OCI-LY1 (cell line): ENCODE results near the gene LUC7L2.
A peak's percentile ranks its signal among the peaks of the same experiment; 100 is the strongest.

Source experiments
- H2AFZ ChIP-seq: fragments of 200-600 bp; sonication (generic), shearing (Covaris generic); 2 replicates; pipeline ENCODE4 v1.6.0; 2014; ENCODE audit warnings: antibody characterized with exemption, mild to moderate bottlenecking, low read length
- H3F3A ChIP-seq: fragments of 200-600 bp; sonication (generic), shearing (Covaris generic); 2 replicates; pipeline ENCODE4 v1.6.0; 2014; ENCODE audit warnings: mild to moderate bottlenecking, antibody characterized with exemption, low read length, moderate library complexity; ENCODE audit not compliant: insufficient read depth
- H3K27ac ChIP-seq: fragments of 200-600 bp; sonication (generic); 2 replicates; pipeline ENCODE4 v1.5.1; 2014; ENCODE audit warnings: low read length, mixed run types, mild to moderate bottlenecking, low read depth; ENCODE audit not compliant: poor library complexity, severe bottlenecking
- H3K27me3 ChIP-seq: fragments of 200-600 bp; sonication (generic); 2 replicates; pipeline ENCODE4 v1.6.0; 2014; ENCODE audit warnings: antibody characterized with exemption, mild to moderate bottlenecking, low read length, moderate library complexity; ENCODE audit not compliant: insufficient read depth
- H3K36me3 ChIP-seq: fragments of 200-600 bp; sonication (generic); 2 replicates; pipeline ENCODE4 v1.6.1; 2014; ENCODE audit warnings: mild to moderate bottlenecking, antibody characterized with exemption, low read length, moderate library complexity, mixed read lengths; ENCODE audit not compliant: insufficient read depth
- H3K4me1 ChIP-seq: fragments of 200-600 bp; sonication (generic); 2 replicates; pipeline ENCODE4 v1.5.1; 2014; ENCODE audit warnings: mild to moderate bottlenecking, low read length, moderate library complexity; ENCODE audit not compliant: insufficient read depth, severe bottlenecking
- H3K4me2 ChIP-seq: fragments of 200-600 bp; sonication (generic), shearing (Covaris generic); 2 replicates; pipeline ENCODE4 v1.6.1; 2014; ENCODE audit warnings: low read length
- H3K4me3 ChIP-seq: fragments of 200-600 bp; sonication (generic); 2 replicates; pipeline ENCODE4 v1.5.1; 2014; ENCODE audit warnings: low read length, low read depth, mild to moderate bottlenecking, mixed read lengths; ENCODE audit not compliant: poor library complexity, severe bottlenecking
- H3K79me2 ChIP-seq: fragments of 200-600 bp; shearing (Covaris generic); 2 replicates; pipeline ENCODE4 v1.6.1; 2016; ENCODE audit warnings: mixed run types, low read length, mixed read lengths; ENCODE audit not compliant: insufficient read depth
- H3K9ac ChIP-seq: fragments of 200-600 bp; sonication (generic), shearing (Covaris generic); 2 replicates; pipeline ENCODE4 v1.6.1; 2014; ENCODE audit warnings: mild to moderate bottlenecking, low read length, mixed read lengths
- H3K9me2 ChIP-seq: fragments of 200-600 bp; sonication (generic), shearing (Covaris generic); 2 replicates; pipeline ENCODE4 v1.6.1; 2014; ENCODE audit warnings: low read depth, mild to moderate bottlenecking, low read length, mixed read lengths
- H3K9me3 ChIP-seq: fragments of 200-600 bp; shearing (Covaris generic); 2 replicates; pipeline ENCODE4 v1.6.1; 2014; ENCODE audit warnings: low read length, mixed read lengths
- H4K20me1 ChIP-seq: fragments of 200-600 bp; sonication (generic), shearing (Covaris generic); 2 replicates; pipeline ENCODE4 v1.6.0; 2016; ENCODE audit warnings: mild to moderate bottlenecking, low read length; ENCODE audit not compliant: insufficient read depth
- CTCF ChIP-seq: fragments of 200-600 bp; sonication (generic), shearing (Covaris generic); IDR thresholded peaks from 2 replicates; pipeline ENCODE4 v1.5.1; 2017; ENCODE audit warnings: mild to moderate bottlenecking, antibody characterized with exemption, low read length, moderate library complexity, mixed read lengths
- EZH2 ChIP-seq: fragments of 200-600 bp; sonication (generic), shearing (Covaris generic); IDR thresholded peaks from 2 replicates; pipeline ENCODE4 v1.8.0; 2017; ENCODE audit warnings: borderline replicate concordance, mixed run types, mild to moderate bottlenecking, antibody characterized with exemption, low read length, moderate library complexity, mixed read lengths

LUC7L2 gene

DNA sequence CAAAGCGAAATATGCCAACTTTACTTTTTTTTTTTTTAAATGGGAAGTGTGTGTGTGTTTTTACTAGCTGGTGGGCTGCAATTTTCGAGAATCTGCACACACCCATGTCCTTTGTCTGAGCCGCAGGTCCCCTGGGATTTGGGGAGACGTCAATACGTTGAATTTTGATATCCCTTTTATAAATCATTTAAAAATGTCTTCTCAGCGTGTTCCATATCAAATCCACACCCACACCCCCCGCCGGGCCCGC lies 19.0 kb upstream of the LUC7L2 start:
- Histone ChIP-seq H3K4me2 (peak overlapping the region; percentile 82), H2AFZ (no peak overlapping the region), H3K9me3 (peaks cover 5% of the 10 kb centered on the region), H3K79me2 (no peaks in the 10 kb centered on the region), H3K4me3 (peak overlapping the region; percentile 82), H3K27me3 (no peaks in the 10 kb centered on the region), H3F3A (0 out of 2 replicates have a peak, but pooled peaks cover 5% of the 10 kb centered on the region), H3K27ac (peak overlapping the region; percentile 90), H3K4me1 (peaks cover 14% of the 10 kb centered on the region), H3K9me2 (no peaks in the 10 kb centered on the region), H3K9ac (peak overlapping the region; percentile 94), H4K20me1 (no peaks in the 10 kb centered on the region), H3K36me3 (peaks cover 18% of the 10 kb centered on the region; the same call in 1 of the 2 replicates)
- TF ChIP-seq CTCF (no peak), EZH2 (no peak)

DNA sequence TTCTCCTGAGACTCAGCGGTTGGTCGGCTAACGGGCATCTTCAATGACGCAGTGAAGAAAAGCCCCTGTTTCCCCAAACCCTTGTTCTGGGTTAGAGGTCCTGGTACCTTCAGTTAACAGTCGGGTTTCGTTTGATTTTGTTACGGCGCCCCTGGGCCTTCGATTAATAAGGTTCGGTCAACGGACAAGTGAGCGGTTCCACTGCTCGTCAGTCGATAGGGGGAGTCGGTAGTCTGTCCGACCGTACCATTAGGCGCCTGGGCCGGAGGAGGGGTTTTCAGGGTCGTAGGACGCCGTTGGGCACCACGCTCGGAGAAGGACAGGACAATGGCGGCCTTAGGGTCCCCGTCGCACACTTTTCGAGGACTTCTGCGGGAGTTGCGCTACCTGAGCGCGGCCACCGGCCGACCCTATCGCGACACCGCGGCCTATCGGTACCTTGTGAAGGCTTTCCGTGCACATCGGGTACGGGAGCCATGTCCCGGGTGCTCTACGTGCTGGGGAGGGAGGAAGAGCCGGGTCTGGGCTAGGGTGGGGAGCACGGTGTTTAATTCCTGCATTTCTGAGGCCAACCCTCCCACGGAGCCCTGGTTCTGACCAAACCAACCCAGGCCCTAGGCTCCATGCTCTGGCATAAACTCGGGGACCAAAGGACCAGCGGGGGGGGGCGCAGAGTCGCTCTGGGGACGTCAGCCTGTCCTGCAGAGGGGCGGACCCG lies 18.5 kb upstream of the LUC7L2 start, which contains the start of gene FMC1:
Gene FMC1, plus strand, starts transcription at position 280 of the 718 bp plus-strand sequence. Its CDS starts 48 bp downstream, at position 328.
- peaks cover 20% of the 10 kb centered on the region; the same call in 1 of the 2 replicates for H3K36me3 ChIP-seq
- H3K79me2 ChIP-seq = no peaks in the 10 kb centered on the region
- peaks cover 5% of the 10 kb centered on the region for H3K9me3 ChIP-seq
- H2AFZ ChIP-seq = 0 out of 2 replicates have a peak within 1 kb of the TSS, but pooled peaks have one; percentile 8
- H3K4me1 ChIP-seq = peaks cover 14% of the 10 kb centered on the region
- H3K9me2 ChIP-seq = no peaks in the 10 kb centered on the region
- no peaks in the 10 kb centered on the region for H4K20me1 ChIP-seq
- H3K4me2 ChIP-seq = peak within 1 kb of the TSS; percentile 82
- H3K27ac ChIP-seq = peak within 1 kb of the TSS; percentile 90
- TF ChIP-seq CTCF (peak; percentile 38; the same call in 1 of the 2 replicates), EZH2 (no peak)
- no peaks in the 10 kb centered on the region for H3K27me3 ChIP-seq
- peak within 1 kb of the TSS; percentile 94 for H3K9ac ChIP-seq
- 0 out of 2 replicates have a peak, but pooled peaks cover 5% of the 10 kb centered on the region for H3F3A ChIP-seq
- H3K4me3 ChIP-seq = peak within 1 kb of the TSS; percentile 82

DNA sequence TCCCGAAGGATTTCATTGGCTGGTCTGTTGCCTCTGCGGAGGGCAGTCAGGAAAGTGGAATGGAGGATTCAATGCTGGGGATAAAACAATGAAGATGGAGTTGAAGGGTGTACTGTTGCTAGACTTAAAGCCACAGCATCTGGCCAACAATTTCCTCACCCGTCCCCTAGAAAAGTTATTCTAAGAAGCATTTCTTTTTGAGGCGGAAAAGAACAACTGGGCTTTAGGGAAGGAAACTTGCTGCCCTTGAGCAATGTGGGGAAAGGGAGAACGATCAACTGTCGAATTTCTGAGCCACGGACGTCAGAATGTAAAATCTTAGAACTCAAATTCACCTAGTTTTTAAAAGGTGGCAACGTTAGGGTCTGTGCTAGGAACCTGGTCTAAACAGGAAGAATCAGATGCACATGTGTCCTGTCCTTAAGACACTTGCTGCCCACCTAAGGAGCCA lies 17.9 kb upstream of the LUC7L2 start:
- H3K36me3 ChIP-seq = peaks cover 26% of the 10 kb centered on the region
- peaks cover 5% of the 10 kb centered on the region for H3K9me3 ChIP-seq
- H4K20me1 ChIP-seq = no peaks in the 10 kb centered on the region
- H3K27ac ChIP-seq = peak overlapping the region; percentile 90
- H3F3A ChIP-seq = 0 out of 2 replicates have a peak, but pooled peaks cover 5% of the 10 kb centered on the region
- H3K9ac ChIP-seq = peak overlapping the region; percentile 94
- no peaks in the 10 kb centered on the region for H3K9me2 ChIP-seq
- no peak for TF ChIP-seq EZH2
- TF ChIP-seq CTCF = no peak
- peak overlapping the region; percentile 82 for H3K4me2 ChIP-seq
- H3K4me1 ChIP-seq = peaks cover 14% of the 10 kb centered on the region
- H2AFZ ChIP-seq = 0 out of 2 replicates have a peak overlapping the region, but pooled peaks have one; percentile 8
- peak overlapping the region; percentile 82 for H3K4me3 ChIP-seq
- H3K27me3 ChIP-seq = no peaks in the 10 kb centered on the region
- no peaks in the 10 kb centered on the region for H3K79me2 ChIP-seq
